Limb (tissue), 2 donors: Measurements from ENCODE around the gene NLRP14.

Experiments used
- DNase-seq, 2 donors: peaks; one replicate each; pipeline ENCODE4 v3.0.0-alpha.2; 2016; ENCODE audit errors: extremely low spot score in 2 of 2

Gene NLRP14

DNA sequence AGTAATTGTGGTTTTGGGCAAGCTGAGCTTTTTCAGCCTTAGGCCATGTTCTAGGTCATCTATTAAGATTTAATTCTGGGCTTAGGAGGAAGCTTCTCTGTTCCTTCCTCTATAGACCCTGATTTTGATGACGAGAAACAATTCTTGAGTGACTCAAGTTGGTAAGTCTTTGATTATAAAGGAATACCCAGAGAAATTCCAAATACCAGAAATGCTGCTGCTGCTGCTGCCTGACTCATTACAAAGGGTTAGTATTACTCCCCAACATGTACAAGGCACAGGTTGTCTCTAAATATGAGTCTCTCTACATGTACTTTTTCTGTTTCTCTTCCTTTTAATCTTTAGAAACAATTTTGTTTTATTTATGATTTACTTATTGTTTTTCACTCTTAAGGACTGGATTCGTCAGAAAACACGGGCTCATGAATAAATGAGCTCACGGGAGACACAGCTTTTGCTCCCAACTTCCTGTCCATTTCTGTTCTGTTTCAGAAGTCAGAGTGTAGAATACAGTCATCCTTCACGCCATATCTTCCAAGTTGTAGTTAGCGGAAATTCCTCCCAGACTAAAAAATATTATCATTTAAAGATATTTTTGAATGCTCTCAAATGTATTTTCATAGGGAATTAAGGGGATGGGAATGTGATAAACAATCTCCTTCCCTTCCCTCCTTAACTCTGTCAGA is 36.7 kb downstream of the NLRP14 start:
- DNase-seq, result no peak

DNA sequence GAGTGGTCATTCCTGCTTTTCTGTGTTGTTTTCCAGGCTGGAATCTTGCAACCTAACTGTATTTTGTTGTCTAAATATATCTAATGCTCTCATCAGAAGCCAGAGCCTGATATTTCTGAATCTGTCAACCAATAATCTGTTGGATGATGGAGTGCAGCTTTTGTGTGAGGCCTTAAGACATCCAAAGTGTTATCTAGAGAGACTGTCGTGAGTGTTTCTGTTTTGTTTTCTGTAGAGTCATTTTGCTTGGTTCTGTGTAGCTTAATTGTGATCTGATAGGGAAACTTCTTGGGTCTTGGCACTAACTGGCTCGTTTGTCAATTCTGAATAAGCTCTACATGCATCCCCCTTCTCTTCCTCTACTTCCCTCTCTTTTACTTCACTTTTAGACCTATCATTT is 37.4 kb downstream of the NLRP14 start:
- DNase-seq, result no peak

DNA sequence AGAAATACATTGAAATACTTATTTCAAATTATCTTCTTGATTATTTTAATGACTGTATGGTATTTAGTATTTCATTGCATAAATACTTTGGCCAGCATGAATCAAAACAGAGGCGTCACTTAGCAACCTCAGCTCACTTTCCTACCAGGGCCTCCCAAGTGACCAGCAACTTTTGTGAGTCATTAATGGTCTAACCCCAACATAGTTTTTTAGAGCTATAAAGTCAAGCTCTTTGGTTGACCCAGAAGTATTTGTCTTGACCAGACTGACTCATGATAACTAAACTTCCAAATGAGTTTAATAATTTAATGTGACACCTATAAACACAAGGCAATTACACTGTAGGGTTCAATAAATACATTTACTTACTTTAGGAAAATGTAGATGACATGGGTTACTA is 40.6 kb downstream of the NLRP14 start:
- DNase-seq, result no peak

DNA sequence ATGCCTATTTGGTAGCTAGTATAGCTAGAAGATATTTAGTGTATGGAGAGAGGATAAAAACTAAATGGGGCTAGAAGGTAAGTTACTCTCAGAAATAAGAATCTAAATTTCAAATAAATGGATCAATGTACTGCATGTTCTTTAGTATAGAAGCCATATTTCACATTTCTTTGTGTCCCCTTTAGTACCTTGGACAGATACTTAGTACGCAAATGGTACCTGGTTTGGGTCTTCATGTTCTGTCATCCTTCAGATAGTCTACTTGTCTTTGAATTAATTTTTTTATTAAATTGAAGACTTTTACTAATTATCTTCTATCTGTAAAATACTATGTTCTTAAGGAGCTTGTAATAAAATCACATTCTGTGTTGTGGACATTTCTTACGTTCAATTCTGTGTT is 42.3 kb downstream of the NLRP14 start:
- DNase-seq, result no peak

DNA sequence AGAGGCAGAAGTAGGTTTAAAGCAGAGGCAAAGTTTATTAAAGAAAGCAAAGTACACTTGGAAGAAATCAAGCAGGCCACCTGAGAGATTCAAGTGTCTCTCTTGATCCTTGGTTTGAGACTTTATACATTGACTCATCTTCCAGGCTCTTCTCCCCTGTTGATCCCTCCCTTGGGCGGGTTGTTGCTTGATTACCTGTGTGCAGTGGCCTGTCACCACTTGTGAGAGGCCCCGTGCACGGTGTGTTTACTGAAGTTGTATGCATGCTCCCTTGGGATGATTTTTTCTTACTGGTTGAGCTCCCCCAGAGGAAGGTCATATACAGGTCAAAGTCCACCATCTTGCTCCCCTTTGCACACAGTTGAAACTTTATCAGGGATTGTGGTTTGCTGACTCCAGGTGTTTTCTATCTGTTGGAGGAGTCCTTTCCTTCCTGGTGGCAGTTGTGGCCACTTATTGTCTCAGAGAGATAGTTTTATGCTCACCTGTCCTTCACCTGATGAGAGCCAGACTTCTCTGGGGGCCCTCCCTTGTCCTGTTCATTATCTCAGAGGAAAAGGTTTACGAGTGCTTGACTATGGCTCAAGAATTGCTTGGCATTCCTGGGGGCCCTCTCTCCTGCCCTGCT is 52.2 kb downstream of the NLRP14 start:
- no peak for DNase-seq

DNA sequence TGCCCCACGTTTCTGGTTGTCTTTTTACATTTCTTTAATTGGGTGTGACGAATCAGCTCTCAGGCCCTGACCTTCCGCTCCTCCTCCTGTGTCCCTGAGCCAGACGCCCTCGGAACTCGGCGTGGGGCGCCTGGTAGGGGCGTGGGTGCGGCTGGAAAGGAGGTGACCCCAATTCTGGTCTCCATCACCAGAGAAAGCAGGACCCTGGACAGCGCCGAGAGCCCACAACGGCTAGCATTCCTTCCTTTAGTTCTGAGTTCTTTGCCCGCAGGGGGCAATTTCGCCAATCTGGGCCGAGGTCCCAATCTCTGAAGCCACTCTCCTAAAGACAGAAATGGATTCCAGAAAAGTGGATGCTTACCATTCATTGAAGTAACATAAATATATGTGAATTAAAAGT is 56.8 kb downstream of the NLRP14 start:
- DNase-seq, result peak in 1 of 2 donors; percentile 32

DNA sequence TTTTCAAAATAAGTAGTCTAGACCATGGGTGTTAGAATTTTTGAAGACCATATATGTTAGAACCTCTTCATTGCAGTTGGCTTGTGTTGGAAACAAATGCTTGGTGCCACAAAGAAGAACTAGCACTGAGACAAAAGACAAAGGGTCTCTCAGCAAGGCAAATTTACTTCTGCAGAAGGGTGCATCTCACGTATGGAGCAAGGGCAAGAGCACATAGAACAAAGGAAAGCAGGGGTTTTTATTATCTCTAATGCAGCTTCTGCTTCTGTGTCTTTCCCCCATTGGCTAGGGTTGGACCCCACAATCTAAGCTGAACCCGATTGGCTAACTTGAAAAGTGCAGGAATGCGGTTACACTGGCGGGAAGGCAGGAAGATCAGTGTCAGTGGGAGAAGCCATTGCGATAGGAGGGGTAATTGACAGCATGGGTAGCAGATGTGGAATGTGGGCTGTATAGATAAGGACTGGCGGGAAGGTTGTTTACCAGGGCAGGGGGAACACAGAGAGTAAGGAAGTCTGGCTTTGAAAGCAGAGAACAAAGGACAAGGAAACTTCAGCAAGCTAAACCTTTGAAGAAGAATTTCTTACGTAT is 59.4 kb downstream of the NLRP14 start:
- no peak for DNase-seq

DNA sequence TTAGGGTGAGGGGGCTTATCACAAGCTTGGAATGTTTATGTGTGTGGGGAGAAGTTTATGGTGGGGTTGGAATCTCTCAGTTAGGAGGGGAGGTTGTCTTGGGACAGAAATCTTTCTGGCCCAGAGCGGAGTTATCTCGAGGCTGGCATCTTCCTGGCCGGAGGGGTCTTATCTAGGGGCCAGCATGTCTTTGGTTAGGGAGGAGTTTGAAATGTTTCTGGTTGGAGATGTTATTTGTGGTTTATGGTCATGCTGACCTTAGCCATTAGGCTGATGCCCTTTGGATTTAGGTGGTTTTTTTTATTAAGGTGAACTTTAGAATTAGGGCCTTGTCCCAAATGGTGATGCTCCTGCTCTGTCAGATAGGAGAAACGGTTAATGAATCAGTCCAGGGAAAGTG is 60.6 kb downstream of the NLRP14 start:
- no peak for DNase-seq

DNA sequence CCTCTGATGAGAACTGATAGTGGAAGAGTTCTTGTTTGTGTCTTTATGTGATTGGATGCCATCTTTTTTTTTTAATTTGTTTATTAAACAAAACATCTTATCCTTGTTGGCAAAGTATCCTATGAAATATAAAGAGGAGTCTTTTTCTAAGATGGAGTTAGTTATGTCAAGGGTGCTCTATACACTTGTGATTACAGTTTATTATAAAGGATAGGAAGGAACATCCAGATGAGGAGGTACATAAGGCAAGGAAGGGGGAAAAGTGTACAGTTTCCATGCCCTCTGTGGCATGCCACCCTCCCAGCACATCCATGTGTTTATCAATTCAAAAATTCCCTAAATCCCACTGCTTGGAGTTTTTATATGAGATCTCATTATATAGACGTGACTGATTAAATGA is 61.2 kb downstream of the NLRP14 start:
- DNase-seq, result no peak

DNA sequence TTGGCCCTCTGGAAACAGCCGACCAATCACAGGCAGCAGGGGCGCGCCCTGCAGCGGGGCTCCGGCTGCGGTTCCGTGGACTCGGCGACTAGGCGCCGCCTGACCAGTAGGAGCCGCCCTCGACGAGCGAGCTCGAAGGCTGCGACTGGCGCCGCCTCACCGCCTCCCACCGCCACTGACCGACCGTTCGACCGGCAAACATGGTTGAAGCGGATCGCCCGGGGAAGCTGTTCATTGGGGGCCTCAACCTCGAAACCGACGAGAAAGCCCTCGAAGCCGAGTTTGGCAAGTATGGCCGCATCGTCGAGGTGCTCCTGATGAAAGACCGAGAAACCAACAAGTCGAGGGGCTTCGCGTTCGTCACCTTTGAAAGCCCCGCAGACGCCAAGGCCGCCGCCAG is 68.6 kb downstream of the NLRP14 start, which contains the start of gene RBMXL2:
RBMXL2 (plus strand) TSS at position 78 of the 400 bp plus-strand sequence; CDS start at position 201, 123 bp downstream.
- DNase-seq, result no peak

DNA sequence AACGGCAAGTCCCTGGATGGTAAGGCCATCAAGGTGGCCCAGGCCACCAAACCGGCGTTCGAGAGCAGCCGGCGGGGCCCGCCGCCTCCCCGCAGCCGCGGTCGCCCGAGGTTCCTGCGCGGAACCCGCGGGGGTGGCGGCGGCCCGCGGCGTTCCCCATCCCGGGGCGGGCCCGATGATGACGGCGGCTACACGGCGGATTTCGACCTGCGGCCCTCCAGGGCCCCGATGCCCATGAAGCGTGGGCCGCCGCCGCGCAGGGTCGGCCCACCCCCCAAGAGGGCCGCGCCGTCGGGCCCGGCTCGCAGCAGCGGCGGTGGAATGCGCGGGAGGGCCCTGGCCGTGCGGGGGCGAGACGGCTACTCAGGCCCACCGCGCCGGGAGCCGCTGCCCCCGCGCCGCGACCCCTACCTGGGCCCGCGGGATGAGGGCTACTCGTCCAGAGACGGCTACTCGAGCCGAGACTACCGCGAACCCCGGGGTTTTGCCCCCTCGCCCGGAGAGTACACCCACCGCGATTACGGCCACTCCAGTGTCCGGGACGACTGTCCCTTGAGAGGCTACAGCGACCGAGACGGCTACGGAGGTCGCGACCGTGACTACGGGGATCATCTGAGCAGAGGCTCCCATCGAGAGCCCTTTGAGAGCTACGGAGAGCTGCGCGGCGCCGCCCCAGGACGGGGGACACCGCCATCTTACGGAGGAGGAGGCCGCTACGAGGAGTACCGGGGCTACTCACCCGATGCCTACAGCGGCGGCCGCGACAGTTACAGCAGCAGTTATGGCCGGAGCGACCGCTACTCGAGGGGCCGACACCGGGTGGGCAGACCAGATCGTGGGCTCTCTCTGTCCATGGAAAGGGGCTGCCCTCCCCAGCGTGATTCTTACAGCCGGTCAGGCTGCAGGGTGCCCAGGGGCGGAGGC is 69.3 kb downstream of the NLRP14 start:
- DNase-seq, result no peak

DNA sequence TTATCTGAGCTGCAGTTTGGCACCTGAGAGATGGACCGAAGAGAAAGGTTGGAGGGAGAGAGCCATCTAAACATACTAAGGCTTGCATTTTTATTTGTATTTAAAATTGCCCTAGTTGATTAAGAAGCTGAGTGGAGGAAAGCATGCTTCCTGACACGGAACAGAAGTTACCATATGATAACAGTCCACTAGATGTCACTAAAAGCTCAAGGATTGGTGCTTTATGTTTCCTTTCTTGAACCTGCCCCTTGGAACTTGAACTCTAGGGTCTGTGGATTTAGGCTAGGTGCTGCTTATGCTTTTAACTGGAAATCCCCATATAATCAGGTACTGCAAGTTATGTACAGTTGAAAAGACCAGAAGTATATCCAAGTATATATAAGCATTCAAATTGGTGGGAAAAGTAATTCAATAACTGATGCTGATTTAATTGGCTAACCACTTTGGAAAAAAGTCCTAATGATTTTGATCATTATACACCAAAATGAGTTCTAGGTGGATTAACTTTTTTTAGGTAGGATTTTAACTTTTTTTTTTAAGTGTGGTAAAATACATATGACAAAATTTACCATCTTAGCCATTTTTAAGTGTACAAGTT is 78.1 kb downstream of the NLRP14 start:
- DNase-seq, result peak in 1 of 2 donors; percentile 66

DNA sequence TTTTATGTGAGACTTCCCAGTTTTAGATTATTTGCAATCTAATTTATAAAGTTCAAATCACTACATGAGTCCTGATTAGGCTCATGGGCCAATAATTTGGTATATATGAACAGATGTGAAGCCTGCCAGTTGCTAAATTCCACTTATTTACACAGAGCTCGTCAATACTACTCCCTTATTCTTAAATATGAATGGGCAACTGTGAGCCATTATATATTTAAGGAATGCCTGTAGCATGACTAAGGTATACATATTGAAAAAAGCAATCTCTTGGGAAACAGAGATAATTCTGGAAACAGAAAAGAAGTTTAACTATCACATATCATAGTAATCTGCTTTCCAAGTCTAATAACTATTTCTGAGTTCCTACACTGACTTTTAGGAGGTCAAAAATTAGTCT is 95.5 kb downstream of the NLRP14 start:
- no peak for DNase-seq

DNA sequence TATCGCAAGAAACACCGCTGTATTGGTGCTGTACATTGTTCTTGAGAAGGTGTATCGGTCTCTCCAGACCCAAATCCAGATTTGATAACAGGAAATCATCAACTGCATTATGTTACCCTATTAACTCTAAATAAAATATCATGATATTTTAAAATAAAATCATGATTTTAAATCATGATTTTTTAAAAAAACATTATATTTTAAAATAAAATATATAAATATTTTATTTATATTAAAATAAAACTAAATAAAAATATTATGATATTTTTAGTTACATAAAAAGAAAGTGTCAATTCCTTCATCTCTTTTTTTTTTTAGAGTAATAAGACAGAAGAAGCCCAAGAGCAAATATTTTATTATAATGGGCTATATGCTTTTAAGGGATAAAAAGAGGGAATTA is 96.1 kb downstream of the NLRP14 start:
- DNase-seq, result no peak
